Stimulated activated CD8-positive, alpha-beta memory T cell treated with anti-CD3 and anti-CD28 coated beads, Interleukin-15, amount 100 ng/mL, for 48 hours (primary cell): ENCODE measurements around the gene NFATC2.

ENCODE experiments used
- DNase-seq, 2 donors: peaks; one replicate each; pipeline ENCODE4 v3.0.0-alpha.2; 2020; ENCODE audit warnings: low read depth in 2 of 2

NFATC2 gene

DNA sequence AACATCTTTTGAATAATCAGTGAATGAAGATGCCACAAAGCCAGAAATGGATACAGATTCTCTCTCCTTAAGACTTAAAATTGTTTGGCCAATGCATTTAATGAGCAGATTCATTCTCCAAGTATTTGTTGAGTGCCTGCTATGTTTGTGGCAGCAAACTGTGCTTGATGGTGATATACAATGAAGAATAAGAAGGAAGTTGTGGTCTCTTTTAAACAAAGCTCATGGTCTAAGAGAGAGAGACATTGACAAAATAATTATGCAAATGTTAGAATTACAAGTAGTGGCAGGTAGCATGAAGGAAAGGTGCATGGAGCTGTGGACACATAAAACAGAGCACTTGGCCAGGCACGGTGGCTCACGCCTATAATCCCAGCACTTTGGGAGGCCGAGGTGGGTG is 28.3 kb downstream of the NFATC2 start:
- no peak for DNase-seq

DNA sequence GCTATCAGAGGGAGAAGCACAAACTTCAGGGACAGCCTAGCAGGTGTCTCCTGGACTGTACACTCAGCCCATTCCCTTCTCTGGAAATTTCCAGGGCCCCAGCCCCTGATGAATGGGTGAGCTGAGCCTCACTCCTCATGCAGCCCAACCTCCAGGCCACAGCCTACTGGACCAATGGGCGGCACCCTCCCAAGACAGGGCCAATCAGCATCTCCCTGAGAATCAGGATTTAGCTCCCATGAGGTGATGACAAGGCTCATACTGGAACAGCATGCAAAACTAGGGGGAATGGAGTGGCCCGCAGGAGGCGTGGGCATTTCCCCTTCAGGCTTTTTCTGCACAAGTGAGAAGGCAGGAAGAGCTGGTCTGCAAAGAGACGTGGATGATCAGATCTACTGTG is 29.0 kb downstream of the NFATC2 start:
- DNase-seq = no peak

DNA sequence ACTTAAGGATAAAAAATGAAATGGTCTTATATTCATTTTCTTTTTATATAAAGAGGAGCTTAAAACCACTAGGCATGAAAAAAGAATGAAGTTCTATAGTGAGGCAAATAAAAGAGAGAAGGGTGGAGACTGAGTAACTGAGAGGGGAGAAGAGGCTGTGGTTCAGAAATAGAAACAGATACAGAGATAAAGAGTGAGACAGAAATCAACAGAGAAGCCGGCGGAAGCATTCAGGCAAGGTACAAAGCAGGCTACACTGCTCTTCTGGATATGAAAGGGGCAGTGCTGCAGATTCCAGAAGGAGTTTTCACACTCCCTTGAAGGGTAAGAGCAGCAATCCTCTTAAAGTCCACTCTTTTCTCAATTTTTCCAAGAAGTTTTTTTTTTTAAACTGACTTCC is 29.9 kb downstream of the NFATC2 start:
- DNase-seq = no peak

DNA sequence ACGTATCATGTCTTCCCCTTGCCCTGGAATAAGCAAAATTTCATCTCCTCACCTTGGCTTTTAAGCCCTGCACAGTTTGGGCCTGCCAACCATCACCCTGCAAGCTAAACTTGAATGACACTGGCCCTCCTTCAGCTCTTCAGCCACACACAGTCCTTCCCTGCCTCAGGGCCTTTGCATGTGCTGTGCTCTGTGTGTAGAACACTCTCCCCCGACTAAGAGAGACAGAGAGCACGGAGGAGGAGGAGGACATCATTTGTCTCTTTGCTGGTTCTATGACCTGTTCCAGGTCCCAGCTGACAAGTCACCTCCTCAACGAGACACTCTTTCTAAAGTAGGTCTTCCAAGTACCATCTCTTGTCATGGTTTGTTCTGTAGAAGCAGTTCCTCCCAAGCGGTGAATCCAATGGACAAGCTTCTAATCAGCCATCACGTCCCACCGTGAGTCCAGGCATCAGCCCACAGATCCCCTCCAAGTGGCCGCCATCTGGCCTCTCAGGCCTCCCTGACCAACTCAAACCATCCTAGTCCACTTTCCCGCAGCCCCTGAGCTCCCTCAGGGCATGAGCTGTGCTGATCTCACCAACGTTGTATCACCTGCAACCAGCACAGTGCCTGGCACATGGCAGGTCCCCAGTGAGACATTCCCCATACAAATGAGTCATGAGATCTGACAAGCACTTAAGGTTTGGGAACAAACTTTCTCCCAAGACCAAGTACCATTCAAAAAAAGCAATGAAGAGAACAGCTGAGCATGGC is 30.5 kb downstream of the NFATC2 start:
- no peak for DNase-seq

DNA sequence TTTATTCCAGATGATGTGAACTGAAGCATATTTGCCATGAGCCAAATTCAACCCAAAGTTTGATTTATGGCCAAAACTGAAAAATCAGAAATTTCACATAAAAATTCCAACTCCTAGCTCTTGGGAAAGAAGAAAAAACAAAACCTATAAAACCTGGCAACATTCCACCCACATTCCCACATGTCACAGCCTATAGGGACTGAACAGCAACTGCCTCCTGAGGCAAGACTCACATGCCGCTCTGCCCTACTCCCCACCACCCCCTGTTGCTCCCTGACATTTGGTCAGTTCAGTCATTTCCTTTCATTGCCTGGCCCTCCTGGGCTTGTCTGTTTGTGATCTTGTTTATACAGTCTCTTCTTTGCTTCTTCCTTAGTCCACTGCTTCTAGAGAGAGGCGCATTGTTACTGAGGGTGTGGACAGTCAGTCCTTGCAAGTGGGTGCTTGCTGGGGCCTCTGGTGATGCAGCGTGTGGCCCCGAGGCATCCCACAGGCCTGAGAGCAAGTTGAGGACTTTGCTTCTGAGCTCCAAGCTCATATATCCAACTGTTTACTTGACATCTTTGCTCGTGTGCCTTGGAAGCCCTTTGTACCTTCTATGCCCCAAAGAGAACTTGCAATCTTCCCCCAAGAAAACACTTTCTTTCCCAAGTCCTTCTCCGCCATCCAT is 31.4 kb downstream of the NFATC2 start:
- no peak for DNase-seq

DNA sequence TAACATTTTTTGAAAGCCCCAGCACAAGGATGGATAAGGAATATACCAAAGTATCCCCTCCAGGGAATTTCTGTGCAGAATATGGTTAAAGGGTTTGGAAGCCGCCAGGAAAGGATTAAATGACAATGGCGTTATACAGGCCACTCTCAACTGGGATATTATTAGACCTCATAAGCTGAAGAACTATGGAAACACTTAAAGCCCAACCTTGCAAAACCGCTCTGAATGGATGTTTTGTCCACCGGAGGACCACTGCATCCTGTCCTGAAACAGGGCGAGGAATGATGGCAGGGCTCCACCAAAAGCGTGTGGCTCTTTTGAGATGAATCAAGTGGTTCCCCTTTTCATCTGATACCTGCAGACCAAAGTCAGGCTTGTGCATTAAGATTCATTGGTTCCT is 32.4 kb downstream of the NFATC2 start:
- no peak for DNase-seq

DNA sequence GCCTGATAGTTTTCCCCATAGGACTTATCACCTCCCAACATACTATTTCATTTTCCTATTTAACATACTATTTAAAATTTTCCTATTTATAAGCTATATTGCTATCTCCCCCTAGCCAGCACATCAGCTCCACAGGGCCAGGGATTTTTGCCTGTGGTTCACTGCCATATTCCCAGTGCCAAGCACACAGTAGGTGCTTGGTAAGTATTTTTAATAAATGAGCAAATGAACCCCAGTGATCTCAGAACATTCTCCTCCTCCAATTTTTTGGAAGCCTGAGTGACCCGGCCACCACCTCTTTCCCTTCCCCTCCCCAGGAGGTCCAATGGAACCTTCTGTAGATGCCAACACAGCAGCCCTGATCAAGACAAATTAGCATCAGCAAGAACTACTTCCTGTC is 33.3 kb downstream of the NFATC2 start:
- no peak for DNase-seq

DNA sequence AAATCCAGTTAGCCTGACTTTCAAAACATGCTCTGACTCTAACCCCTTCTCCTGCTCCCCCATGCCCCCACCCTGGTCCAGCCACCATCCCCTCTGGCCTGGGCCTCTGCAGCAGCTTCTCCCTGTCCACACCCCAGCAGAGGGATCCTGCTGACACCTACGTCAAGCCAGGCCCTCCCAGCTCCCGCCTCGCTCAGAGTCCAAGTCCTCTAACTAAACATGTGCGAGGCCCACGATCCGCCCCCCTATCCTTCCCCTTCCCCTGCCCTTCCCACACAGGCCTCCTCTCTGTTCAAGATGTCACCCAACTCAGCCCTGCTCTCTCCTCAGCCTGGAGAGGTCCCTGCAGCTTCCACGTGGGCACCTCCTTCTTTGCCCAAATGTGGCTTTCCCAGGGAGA is 33.7 kb downstream of the NFATC2 start:
- no peak for DNase-seq

DNA sequence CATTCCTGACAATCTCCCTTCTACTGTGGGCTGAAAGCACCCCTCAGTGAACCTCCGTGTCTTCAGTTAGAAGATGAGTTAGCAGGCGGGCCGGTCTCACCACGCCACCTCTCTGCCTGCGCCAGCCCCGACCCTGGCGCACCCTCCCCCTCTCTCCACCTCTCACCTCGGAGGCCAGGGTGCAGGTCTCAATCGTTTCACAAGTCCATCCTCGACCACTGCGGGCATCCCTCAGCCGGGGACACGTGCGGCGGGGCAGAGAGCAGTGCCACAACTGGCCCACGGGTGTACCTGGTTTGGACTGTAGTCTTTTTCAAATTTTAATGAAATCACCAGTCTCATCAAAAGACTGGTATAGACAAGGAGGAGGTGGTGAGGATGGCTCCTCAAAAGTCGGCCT is 34.4 kb downstream of the NFATC2 start:
- DNase-seq = no peak

DNA sequence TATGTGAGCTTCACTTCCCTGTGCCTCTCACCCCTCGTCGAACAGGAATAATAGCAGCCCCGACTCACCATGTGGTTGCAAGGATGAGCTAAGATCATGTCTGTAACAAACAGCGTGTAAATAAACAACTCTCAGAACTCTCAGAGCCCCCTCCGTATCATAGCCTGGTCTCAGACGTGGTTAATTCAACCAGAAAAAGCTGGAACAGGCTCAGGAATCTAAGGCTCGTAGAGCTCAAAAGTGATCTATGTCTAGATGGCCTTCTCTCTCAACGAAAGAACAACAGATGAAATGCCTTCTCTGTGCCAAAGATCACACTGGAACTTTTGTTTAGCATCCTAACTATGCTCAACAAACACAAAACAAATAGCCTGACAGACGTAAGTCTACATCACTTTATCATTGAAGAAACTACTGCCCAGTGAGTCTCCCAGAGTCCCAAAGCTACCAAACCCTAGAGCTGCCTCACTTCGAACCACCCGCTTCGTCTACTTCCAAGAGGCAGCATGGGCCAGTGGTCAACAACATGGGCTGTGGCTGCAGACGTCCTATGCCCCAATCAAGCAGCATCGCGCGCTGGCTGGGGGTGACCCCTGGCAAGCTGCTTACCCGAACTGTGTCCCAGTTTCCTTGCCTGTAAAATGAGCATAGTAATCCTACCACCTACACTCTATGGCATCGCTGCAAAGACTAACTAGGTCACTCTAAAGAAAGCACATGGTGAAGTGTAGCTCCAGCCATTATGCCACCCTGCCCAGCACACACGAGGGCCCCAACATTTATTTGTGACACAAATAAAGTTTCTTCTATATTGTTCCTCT is 35.1 kb downstream of the NFATC2 start:
- DNase-seq = no peak

DNA sequence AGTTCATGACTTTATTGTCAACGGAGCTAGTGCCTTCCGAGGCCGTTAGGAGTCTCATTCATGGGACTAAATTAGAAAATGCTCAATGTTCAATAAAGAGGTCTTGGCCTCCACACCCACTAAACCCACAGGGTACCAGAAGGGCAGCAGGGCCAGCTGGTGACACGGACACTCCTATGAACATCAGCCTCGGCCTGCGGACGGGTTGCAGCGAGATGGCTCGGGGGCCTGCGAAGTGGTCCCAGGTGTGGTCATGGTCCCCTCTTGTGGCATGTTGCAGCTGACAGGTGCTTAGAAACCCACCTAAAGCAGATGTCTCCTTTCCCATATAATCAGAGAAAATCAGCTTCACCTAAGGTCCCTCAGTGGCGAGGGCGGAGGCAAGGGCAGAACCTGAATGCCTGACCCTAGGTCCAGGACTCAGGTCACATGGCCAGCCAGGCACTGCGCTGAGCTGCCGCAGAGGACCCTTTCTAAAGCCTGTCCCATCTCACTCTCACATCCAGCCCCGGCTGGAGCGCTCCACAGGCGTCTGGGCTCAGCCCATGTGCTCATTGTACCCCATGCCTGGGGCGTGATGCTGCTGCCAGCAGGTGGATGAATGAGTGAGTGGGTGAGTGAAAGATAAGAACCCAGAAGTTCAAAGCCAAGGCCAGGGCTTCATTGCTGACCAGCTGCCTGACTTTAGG is 35.8 kb downstream of the NFATC2 start:
- DNase-seq = no peak

DNA sequence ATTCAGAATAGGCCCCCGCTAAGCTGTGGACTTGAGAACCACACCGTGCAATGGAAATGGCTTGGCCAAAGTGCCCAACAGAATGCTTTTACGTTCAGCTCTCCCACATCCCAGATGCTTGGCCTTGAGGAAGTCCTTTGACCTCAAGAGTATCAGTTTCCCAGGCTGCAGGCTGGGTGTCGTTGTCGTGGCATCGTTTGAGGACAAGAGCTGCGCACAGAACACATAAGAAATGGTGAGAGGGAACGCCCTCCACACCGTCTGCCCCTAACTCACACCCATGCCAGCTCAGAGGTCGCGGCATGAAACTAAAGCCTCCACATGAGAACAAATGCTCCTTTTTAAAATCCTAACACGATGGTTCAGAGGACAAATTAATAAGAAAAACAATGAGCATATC is 37.0 kb downstream of the NFATC2 start:
- no peak for DNase-seq

DNA sequence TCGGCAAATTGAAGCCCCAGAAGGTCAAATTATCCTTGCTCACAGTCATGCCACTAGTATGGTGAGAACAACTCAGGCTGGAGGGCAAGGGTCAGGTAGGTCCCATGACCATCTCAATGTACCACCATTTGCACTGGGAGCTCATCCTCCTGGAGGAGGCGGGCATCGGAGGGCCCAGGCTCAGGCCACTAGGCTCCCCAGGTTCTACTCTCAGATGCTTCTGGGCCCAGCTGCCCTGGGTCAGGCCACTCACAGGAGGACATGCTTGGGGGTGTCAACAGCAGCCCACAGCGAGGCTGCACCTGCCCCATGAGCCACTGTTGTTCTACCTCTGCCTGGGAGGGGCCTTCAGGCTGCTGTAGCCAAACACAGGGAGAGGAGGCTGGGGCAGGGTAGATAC is 39.1 kb downstream of the NFATC2 start:
- no peak for DNase-seq

DNA sequence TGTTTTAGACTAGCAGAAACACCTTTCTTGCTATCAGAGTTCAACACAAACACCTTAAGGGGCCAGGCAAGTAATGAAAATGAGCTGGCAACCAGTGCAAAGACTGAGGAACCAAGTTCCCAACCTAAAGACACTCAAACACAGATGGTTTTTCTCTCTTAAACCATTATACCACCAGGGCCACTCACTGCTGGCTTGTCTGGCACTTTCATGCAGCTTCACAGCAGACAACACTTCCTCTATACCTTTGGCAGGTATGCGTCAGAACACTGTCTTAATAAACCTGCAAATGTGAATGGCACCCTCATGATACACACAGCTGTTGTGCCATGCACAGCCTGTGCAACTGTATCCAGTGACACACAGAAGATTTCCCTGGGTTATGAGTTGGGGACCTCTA is 41.6 kb downstream of the NFATC2 start:
- DNase-seq = no peak

DNA sequence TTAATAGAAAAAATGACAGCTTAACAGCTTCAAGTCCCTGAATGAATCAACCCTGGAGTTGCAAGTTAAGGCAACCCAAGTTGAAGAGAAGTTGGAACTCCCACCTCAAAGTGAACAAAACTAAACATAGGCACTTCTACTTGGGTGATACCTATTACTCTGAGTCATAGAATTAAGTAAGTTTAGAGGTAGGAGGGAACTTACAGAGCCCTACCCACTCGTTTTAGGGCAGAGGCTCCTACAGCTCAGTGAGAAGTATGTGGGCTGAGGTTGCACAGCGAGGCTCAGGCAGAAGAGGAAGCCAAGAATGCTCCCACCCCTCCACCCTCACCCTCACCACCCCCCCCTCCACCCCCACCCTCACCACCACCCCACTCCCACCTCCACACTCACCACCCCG is 42.2 kb downstream of the NFATC2 start:
- DNase-seq = peak in 1 of 2 donors; percentile 32

DNA sequence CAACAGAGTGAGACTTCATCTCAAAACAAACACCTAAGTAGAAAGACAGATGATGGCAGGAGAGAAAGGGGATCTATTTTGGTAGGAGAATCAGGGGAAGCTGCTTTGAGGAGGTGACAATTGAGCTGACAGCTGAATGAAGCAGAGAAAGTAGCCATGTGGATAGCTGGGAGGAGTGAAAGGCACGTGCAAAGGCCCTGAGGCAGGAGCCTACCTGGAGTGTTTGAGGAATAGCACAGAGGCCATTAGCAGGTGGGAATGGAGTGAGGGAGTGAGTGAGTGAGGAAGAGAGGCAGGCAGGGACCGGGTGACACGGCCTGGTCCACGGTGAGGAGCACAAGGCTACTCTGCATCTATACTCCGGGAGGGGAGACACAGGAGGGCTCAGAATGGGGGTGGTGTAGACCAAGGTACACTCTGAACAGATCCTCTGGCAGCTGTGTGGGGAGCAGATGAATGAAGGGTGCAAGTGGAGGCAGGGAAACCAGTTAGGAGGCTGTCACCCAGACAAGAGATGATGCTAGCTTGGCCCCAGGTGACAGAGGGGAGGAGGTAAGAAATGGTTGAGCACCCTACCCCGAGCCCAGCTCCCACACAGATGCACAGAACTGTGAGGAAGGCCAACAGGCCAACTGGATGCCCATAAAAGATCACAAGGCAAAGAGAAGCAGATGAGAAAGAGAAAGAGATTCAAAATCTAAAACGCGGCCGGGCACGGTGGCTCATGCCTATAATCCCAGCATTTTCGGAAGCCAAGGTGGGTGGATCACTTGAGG is 43.6 kb downstream of the NFATC2 start:
- no peak for DNase-seq

DNA sequence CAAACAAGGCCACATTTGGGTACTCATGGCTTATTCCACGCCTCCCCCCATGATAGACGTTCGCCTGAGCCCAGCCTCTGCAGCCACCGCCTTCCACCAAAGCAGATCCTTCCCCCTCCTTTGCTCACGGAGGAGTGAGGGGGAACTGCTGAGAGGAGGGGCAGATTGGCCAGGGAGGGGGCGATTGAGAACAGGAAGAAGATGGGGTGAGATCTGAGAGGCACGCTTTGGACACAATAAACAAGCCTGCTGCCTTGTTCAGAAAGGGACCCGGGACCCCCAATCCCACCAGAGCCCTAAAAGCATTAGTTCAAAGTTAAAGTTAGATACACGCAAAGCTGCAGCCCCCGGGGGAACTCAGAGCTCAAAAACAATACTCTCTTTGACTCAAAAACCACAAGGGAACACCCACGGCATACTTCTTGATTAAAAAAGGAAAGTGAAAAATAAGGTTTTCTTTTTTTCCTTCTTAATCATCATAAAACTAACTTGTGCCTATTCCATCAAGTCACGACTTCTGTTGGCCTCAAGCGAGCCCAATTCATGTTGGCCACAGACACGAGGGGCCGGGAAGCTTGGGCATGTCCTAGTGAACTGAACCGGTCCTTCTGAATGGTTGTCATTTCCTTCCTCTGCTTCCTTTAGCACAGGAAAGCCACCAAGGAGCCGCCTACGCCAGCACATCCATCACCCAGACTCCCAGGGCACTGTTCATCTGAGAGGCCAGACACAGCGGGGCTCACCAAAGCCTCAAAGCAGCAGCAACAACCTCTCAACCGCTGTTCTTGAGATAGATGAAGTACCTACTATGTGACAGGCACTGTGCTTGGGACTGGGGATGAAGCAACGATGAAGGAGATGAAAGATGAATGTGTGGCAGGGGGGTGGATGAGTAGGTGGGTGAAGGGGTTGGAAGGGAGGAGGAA is 44.7 kb downstream of the NFATC2 start:
- peak; percentile 45 to 56 for DNase-seq

DNA sequence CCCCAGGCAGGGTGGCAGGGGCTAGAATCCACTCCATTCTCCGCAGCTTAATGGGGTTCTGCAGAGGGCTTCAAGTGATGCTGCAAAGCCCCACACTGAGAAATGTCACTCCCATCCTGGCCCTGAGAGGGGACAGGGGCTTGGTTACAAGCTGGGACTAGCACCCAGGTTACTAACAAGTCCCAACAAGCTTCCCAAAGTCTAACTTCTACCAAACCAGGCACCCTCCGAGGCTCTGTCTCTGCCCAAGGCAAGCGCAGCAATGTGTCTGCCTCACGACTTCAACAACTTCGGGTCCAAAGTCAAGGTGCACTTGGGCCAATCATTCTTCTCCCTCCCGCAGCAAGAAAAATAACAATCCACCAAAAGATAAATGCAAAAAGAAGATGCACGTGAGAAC is 45.6 kb downstream of the NFATC2 start:
- no peak for DNase-seq

DNA sequence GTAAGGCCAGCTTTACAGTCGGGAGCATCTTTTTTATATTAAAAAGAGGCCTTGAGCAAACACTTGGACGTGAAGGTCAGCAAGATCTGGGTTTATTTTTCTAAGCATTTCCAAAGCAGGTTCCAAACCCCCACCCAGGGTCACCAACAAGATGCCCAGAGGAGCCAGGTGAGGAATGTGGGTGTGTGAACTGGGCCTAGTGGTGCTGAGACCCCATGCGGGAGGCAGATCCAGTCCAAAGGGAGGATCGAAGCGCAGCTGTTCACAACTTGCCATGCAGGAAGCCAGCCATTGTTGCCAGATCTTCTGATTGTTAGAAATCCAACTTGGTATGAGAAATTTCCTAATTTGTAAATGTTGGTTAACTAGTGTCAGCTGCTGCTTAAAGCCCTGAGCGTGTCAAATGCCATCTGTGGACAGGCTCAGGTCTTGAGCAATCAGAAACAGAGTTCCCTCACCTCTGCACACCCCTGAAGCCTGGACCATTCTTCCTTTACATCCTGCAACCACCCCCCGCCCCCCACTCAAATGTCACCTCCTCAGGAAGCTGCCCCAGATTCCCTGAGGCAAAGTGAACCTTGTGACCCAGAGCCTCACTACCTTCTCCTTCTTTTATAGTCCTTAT is 46.5 kb downstream of the NFATC2 start:
- no peak for DNase-seq

DNA sequence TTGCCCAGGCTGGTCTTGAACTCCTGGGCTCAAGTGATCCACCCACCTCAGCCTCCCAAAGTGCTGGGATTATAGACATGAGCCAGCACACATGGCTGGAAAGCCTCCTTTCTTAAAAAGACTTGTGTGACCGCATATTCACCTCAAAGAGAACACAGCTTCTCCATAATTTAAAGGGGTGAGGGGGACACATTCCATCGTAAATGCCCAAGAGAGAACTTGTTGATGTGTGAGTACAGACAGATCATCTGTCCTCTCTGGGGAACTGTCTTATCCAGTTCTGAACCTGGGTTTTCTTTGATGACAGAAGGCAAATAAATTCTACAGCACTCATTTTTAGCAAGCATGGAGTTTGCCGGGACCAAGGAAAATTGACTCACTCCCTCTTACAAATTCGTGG is 47.2 kb downstream of the NFATC2 start:
- DNase-seq = no peak
